Epithelial cell of proximal tubule (primary cell): ENCODE data around the gene ACOT8. TPM values are rescaled to one million over a fixed set of nuclear protein-coding genes. Genes with fewer than 3 reads are reported as not detected.

Experiments
- DNase-seq: peaks from one replicate; pipeline ENCODE4 v3.0.0-alpha.2; 2011; ENCODE audit warnings: low read depth
- H3K4me3 ChIP-seq: 2 replicates; pipeline ENCODE4 v1.5.1; 2011; ENCODE audit warnings: low read depth, mild to moderate bottlenecking, low read length
- total RNA-seq: library from RNA; depleted of rRNA; stranded (reverse); fragments of >200 nt; gene quantifications from 2 replicates; pipeline ENCODE4 v1.2.3, GENCODE V29; 2015
- TF ChIP-seq, protein P1 (sequence below): conservative IDR thresholded peaks from 2 replicates; pipeline ENCODE4 v1.5.1; 2012; ENCODE audit warnings: low read depth, mild to moderate bottlenecking, low read length

The ACOT8 gene
- total RNA-seq, 1 donor from 2014 or later = 29.1 TPM

DNA sequence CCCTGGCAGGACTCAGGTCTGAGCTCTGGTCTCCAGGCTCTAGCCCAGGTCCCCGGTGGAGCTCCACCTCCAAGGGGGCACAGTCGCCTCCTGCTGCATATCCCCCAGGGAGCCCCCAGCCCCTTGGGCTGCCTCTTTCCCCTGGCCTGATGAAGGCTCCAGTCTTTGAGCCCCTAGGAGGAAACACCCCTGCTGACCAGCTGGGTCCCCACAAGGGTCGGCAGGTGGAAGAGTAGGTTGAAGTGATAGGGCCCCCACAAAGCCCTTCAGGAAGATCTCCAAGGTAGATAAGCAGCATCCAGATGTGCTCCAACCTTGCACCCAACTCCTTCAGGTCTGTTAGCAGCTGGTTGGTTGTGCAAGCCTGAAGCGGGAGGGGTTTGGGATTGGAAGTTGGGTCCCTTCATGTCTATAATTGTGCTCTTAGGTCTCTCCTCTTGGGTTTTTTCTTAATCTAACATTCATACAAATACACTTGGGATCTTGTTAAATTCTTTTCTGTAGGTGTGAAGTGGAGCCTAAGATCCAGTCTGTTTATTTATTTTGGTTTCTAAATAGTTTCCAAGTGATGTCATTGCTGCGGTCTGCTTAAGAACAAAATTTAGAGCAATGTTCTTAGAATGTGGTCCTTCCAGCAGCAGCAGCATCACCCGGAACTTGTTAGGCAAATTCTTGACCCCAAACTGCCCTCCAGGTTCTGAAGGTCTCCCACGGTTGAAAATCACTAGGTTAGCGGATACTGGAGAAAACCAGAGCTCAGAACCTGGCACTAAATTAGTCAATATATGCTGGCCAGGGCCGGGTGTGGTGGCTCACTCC lies 39.6 kb downstream of the ACOT8 start:
- TF ChIP-seq, protein P1, sequence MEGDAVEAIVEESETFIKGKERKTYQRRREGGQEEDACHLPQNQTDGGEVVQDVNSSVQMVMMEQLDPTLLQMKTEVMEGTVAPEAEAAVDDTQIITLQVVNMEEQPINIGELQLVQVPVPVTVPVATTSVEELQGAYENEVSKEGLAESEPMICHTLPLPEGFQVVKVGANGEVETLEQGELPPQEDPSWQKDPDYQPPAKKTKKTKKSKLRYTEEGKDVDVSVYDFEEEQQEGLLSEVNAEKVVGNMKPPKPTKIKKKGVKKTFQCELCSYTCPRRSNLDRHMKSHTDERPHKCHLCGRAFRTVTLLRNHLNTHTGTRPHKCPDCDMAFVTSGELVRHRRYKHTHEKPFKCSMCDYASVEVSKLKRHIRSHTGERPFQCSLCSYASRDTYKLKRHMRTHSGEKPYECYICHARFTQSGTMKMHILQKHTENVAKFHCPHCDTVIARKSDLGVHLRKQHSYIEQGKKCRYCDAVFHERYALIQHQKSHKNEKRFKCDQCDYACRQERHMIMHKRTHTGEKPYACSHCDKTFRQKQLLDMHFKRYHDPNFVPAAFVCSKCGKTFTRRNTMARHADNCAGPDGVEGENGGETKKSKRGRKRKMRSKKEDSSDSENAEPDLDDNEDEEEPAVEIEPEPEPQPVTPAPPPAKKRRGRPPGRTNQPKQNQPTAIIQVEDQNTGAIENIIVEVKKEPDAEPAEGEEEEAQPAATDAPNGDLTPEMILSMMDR = no peak
- no peak overlapping the region for H3K4me3 ChIP-seq
- DNase-seq = peak; percentile 27

DNA sequence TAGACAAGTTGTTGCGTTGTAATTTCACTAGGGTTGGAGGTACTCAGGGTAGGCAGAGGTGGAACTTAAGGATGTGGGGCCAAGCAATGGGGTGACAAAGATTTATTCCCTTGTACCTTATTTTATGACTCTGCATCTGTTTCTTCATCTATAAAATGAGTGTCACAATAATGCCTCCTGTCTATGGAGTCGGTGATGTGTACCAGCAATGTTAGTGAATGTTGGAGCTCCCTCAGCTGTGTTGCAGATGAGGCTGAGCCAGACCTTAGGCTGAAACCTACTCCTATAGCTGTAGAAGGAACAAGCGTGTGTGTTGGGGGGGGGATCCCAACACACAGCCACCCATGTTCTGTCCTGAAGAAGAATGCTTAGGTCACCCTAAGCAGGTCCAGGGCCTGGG lies 40.2 kb downstream of the ACOT8 start:
- TF ChIP-seq, protein P1 = no peak
- no peak overlapping the region for H3K4me3 ChIP-seq
- no peak for DNase-seq

- DNase-seq = no peak
- TF ChIP-seq, protein P1 = no peak
- H3K4me3 ChIP-seq = no peak overlapping the region
Measured at GRCh38 chr20:45814314-45814713, 42.9 kb downstream of the ACOT8 start.

DNA sequence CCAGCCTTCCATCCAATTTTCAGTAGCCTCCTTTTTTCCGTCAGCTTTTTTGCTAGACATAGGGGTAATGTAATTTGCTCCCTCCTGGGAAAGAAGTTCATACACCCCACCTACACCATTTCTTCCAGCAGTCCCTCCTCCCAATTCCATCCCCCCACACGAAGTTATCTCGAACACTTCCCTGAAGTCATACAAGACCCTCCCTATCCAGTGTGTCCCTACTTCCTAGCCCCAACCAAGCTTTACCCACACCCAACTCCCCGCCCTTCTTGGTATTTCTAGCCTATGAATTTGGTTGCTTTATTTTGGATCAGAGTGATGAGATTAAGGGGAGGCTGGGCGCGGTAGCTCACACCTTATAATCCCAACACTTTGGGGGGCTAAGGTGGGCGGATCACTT lies 43.7 kb downstream of the ACOT8 start:
- H3K4me3 ChIP-seq = peak overlapping the region; percentile 90
- TF ChIP-seq, protein P1 = no peak
- no peak for DNase-seq

- H3K4me3 ChIP-seq = peak overlapping the region; percentile 90
- TF ChIP-seq, protein P1 = no peak
- DNase-seq = no peak
Measured at GRCh38 chr20:45813006-45813340, 44.2 kb downstream of the ACOT8 start.

GRCh38 chr20:45812157-45813005 lies 44.8 kb downstream of the ACOT8 start, which contains the start of gene UBE2C:
Gene UBE2C (plus strand): TSS chr20:45812644. CDS start chr20:45812696, 52 bp downstream.
- DNase-seq = peak; percentile 96
- TF ChIP-seq, protein P1 = no peak
- peak within 1 kb of the TSS; percentile 90 for H3K4me3 ChIP-seq
